KMS-11 (cell line): ENCODE results near the gene CAVIN1.

Experiments
- H2AFZ ChIP-seq: fragments of 200-600 bp; sonication (generic); 2 replicates; pipeline ENCODE4 v1.6.1; 2016; ENCODE audit warnings: antibody characterized with exemption, mixed run types, low read depth
- H3K27ac ChIP-seq: fragments of 200-600 bp; sonication (generic); 2 replicates; pipeline ENCODE4 v1.6.1; 2016; ENCODE audit warnings: mild to moderate bottlenecking, mixed run types
- H3K27me3 ChIP-seq: fragments of 200-600 bp; sonication (generic); 2 replicates; pipeline ENCODE4 v1.6.1; 2017; ENCODE audit warnings: mild to moderate bottlenecking, low read depth, mixed run types, moderate library complexity; ENCODE audit not compliant: insufficient read depth
- H3K36me3 ChIP-seq: fragments of 200-600 bp; sonication (generic); 2 replicates; pipeline ENCODE4 v1.6.1; 2017; ENCODE audit warnings: mild to moderate bottlenecking, mixed run types; ENCODE audit not compliant: insufficient read depth
- H3K4me1 ChIP-seq: fragments of 200-600 bp; sonication (generic); 2 replicates; pipeline ENCODE4 v1.6.1; 2016; ENCODE audit warnings: mild to moderate bottlenecking, low read depth, mixed run types; ENCODE audit not compliant: poor library complexity, severe bottlenecking
- H3K4me2 ChIP-seq: fragments of 200-600 bp; sonication (generic); 2 replicates; pipeline ENCODE4 v1.7.0; 2016; ENCODE audit warnings: mild to moderate bottlenecking, mixed run types
- H3K4me3 ChIP-seq: fragments of 200-600 bp; sonication (generic); IDR thresholded peaks from 2 replicates; pipeline ENCODE4 v1.6.1; 2017; ENCODE audit warnings: low read depth, low read length, mixed read lengths; ENCODE audit not compliant: insufficient read depth
- H3K79me2 ChIP-seq: fragments of 200-600 bp; sonication (generic); 2 replicates; pipeline ENCODE4 v1.6.1; 2016; ENCODE audit warnings: low read depth, mixed run types; ENCODE audit not compliant: insufficient read depth
- H3K9ac ChIP-seq: fragments of 200-600 bp; sonication (generic); 2 replicates; pipeline ENCODE4 v1.6.1; 2016; ENCODE audit warnings: mild to moderate bottlenecking, mixed run types
- H4K20me1 ChIP-seq: fragments of 200-600 bp; sonication (generic); 2 replicates; pipeline ENCODE4 v1.6.1; 2016; ENCODE audit warnings: mild to moderate bottlenecking, mixed run types; ENCODE audit not compliant: insufficient read depth
- CTCF ChIP-seq: fragments of 200-600 bp; sonication (generic); conservative IDR thresholded peaks from 2 replicates; pipeline ENCODE4 v1.6.1; 2017; ENCODE audit warnings: low read depth, mild to moderate bottlenecking, antibody characterized with exemption, low read length, moderate library complexity, mixed read lengths

Gene CAVIN1

GRCh38 chr17:42424991-42425610 lies 2.0 kb upstream of the CAVIN1 start:
- Histone ChIP-seq H3K4me3 (no peak overlapping the region), H3K4me1 (peaks cover 10% of the 10 kb centered on the region), H3K27me3 (peaks cover 5% of the 10 kb centered on the region; the same call in 1 of the 2 replicates), H3K36me3 (no peaks in the 10 kb centered on the region), H3K4me2 (no peak overlapping the region), H3K79me2 (no peaks in the 10 kb centered on the region), H4K20me1 (no peaks in the 10 kb centered on the region), H2AFZ (no peak overlapping the region), H3K27ac (no peak overlapping the region), H3K9ac (no peak overlapping the region)
- no peak for TF ChIP-seq CTCF

GRCh38 chr17:42423766-42424165 lies 710 bp upstream of the CAVIN1 start:
- H3K79me2 ChIP-seq: no peaks in the 10 kb centered on the region
- TF ChIP-seq CTCF: no peak
- peaks cover 5% of the 10 kb centered on the region; the same call in 1 of the 2 replicates for H3K27me3 ChIP-seq
- H3K27ac ChIP-seq: no peak overlapping the region
- H3K9ac ChIP-seq: no peak overlapping the region
- no peak overlapping the region for H3K4me2 ChIP-seq
- no peaks in the 10 kb centered on the region for H3K36me3 ChIP-seq
- H3K4me3 ChIP-seq: no peak overlapping the region
- peaks cover 8% of the 10 kb centered on the region for H3K4me1 ChIP-seq
- no peaks in the 10 kb centered on the region for H4K20me1 ChIP-seq
- no peak overlapping the region for H2AFZ ChIP-seq

- Histone ChIP-seq H3K4me3 (no peak overlapping the region), H4K20me1 (no peaks in the 10 kb centered on the region), H3K36me3 (no peaks in the 10 kb centered on the region), H3K4me1 (no peaks in the 10 kb centered on the region), H3K9ac (no peak overlapping the region), H3K27me3 (peaks cover 5% of the 10 kb centered on the region; the same call in 1 of the 2 replicates), H3K4me2 (no peak overlapping the region), H3K27ac (no peak overlapping the region), H3K79me2 (no peaks in the 10 kb centered on the region), H2AFZ (no peak overlapping the region)
- TF ChIP-seq CTCF: no peak
Observed at GRCh38 chr17:42422412-42422957, 571 bp downstream of the CAVIN1 start.

GRCh38 chr17:42421507-42422338 lies 1.3 kb downstream of the CAVIN1 start:
- Histone ChIP-seq H3K4me2 (no peak overlapping the region), H3K4me3 (no peak overlapping the region), H3K36me3 (no peaks in the 10 kb centered on the region), H3K9ac (no peak overlapping the region), H3K4me1 (no peaks in the 10 kb centered on the region), H3K27me3 (peaks cover 5% of the 10 kb centered on the region; the same call in 1 of the 2 replicates), H2AFZ (no peak overlapping the region), H3K27ac (no peak overlapping the region), H4K20me1 (no peaks in the 10 kb centered on the region), H3K79me2 (no peaks in the 10 kb centered on the region)
- TF ChIP-seq CTCF: no peak
